Measurements from ENCODE around the gene FBXW2.
A peak's percentile ranks its signal among the peaks of the same experiment; 100 is the strongest.
"Not testable (repeated sequence)": the region's sequence is repeated elsewhere in the genome, so short reads cannot be mapped to it uniquely, and the experiment has no call there.

Gene FBXW2

DNA sequence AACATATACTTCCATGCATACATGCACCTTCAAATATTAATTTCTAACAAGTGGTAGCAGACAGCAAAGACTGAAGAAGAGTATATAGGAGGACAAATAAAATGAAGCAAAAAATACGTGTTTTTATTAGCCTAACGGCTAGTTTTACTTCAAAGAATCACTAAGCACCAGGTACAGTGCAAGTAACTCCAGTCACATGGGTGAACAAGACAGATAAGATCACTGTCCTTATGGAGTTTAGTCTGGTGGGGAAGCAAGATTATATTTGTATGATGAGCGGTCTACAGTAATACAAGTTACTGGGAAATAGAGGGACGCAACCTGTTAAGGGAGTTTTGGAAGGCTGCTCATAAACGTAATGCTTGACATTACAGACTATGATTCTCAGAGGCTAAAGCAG lies 16.0 kb downstream of the FBXW2 start:
- DNase-seq, result no peak

DNA sequence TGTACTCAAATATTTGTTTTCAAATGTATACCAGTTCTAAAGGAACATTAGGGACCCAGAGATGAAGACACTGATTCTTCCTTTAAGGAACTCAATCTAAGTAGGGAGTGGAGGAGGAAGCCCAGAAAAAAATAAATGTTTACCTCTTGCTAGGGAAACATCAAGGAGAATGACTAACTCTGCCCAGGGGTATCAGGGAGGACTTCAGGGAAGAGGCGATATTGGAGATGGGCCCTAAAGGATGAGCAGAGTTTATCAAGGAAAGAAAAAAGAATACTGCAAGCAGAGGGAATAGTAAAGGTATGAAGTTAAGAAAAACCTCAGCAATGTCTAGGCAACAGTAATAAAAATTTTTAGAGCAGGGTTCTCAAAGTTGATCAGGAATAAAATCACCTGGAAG lies 16.4 kb downstream of the FBXW2 start:
- DNase-seq, result no peak

DNA sequence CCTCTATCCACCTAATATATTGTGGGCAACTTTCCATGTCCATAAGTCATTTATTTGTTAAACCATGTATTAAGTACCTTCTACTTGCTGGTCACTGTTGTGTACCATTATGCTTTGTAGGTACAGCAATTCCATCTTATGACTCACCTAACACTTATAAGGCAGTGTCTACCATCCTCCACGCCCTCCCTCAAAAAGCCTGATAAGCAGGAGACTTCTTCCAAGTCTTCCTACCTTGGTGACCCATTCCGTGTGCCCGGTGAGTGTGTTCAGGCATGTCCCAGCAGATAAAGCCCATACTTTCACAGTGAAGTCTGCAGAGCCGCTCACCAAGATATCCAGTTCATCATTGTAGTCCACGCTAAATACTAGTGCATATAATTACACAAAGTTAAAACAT lies 17.4 kb downstream of the FBXW2 start:
- no peak for DNase-seq

DNA sequence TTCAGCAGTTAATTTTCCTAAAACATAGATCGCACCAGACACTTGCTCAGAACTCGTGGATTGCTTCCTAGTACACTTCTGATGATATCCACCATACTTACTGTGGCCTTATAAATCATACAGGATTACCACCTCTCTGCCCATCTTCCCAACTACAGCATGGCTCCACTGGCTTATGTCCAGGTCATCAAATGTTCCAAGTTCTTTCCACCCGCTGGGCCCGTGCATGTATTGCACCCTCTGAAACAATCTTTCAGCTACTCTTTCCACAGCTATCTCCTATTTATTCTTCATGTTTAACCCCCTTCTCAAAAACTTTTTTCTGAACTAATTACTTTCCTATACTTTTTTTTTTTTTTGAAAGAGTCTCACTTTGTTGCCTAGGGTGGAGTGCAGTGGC lies 18.5 kb downstream of the FBXW2 start:
- no peak for DNase-seq

DNA sequence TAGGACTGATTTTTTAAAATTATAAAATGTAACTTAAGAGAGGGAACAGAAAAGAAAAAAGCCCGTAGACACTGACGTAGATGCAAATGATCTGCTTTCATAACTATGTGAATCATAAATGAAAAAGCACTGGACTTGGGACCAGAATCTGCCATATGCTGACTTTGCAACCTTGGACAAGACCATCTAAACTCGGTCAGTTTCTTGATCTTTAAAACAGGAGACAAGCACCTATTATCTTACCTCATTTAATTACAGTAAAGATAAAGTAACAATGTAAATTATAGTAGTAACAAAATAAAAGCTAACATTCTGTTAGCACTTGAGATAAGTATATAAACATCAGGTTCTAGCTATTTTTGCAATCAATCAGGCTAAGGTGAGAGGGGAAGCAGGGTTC lies 20.0 kb downstream of the FBXW2 start:
- DNase-seq, result no peak

DNA sequence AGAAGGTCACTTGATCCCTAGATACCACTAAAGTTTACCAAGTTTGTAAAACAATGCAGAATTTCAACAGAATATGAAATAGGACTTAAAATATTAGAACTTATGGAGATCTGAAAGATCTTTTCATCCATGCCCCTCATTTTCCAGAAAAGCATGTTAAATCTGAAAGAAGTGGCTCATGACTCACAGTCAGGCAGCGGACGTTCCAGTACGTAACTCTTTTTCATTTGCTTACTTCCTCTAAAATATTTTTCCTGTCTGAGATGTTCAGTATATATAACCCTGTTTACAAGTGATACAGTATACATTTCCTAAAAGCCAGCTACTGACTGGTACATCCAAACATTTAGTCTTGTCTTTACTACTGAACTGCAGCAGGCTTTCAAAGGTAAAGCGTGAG lies 22.3 kb downstream of the FBXW2 start:
- DNase-seq, result no peak

DNA sequence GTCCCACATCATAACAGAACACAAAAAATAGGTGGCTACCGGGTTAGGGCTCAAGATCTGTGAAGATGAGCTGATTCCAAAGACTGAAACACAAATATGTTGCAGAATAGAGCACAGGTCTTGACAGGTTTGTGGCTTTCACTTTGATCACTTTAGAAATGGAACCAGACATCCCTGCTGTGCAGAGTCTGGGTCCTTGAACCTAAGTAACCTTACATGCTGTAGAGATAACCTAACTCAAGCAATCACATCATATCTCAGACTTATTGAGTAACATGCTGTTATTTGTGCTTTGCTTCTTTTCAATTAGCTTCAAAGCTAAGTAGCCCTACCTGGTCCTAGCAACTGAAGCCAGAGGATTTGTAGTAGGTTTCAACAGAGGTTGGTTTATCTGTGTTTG lies 24.3 kb downstream of the FBXW2 start:
- no peak for DNase-seq

DNA sequence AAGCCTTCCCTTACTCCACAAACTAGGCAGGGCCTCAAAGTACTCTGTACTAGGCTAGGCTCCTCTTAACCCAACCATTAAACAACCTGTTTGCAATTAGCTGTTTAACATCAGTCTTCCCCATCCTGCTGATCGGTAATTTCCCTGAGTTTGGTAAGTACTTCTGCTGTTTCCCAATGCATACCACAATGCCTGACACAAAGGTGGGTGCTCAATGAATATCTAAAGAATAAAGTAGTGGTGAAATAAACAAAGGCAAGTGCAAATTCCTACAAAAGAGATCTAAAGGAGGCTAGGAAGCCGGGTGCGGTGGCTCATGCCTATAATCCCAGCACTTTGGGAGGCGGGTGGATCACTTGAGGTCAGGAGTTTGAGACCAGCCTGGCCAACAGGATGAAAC lies 25.0 kb downstream of the FBXW2 start:
- no peak for DNase-seq

DNA sequence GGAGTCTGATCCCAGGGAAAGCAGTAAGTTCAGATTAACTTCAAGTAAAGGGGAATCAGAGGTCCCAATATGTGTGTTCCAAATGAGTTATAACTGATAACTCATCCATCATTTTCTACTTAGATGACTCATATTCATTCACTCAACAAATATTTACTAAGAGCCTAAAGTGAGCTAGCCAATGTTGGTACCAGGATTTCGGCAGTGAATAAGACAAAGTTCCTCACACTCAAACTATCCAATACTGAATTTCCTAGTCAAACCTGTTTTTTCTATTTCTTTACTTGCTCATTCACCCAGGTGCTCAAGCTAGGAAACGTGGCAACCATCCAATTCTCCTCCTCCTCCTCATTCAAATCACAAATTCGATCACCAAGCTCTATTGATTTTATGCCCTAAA lies 25.8 kb downstream of the FBXW2 start:
- no peak for DNase-seq

DNA sequence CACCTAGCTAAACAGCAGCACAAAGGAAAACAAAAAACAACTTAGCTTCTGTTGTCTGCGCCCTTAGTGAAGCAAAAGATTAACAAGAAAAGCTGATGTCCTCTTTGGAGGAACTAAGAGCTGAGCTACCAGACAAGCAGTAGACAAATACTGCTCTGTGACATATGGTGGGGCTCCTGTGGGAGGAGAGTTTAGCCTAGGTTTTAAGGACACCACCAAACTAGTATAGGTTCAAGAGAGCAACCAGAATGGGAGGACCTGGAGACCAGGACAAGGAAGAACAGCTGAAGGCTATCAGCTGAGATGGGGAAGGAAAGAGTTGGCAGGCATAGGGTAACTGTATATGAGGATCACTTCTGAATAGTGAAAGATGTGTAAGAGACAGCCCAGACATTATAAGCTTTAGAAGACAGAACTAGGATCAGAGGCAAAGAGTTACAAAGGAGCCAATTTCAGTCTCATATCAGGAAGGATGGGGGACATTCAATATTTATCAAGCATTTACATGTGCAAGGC lies 27.2 kb downstream of the FBXW2 start:
- no peak for DNase-seq

DNA sequence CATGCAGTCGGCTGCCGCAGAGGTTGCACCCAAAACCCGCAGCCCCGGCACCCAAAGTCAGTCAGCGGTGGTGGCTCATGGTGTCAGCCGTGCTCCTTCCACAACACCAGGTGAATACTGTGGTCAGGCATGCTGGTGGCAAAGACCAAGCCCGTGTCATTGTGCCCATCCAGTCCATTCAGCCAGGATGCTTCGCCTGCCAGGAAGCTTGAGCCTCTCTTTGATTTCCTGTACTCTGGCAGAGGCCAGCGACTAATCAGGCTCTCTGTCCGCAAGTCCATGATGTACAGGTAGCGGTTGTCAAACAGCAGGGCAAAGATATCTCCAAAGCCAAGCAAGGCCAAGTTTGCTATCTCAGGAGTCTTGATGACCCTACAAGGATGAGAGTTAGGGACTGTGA lies 28.7 kb downstream of the FBXW2 start:
- DNase-seq, result no peak

DNA sequence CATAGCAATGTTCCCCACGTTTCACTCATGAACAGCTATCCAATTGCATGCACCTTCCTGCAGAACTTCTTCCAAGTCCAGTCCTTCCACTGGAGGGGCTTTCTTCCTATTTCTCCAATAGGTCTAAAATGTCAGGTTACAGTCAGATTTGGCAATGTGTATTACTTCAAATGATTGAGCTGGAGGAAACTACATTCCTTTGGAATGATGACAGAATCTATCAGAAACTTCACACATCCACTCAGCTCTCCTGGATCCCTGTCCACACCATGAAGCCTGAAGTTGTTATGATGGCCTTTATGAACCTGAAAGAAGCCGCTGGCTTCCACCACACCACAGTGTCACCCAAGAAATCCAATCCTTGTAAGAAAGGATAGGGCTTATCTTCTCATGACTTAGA lies 32.2 kb downstream of the FBXW2 start:
- DNase-seq, result peak; percentile 7

DNA sequence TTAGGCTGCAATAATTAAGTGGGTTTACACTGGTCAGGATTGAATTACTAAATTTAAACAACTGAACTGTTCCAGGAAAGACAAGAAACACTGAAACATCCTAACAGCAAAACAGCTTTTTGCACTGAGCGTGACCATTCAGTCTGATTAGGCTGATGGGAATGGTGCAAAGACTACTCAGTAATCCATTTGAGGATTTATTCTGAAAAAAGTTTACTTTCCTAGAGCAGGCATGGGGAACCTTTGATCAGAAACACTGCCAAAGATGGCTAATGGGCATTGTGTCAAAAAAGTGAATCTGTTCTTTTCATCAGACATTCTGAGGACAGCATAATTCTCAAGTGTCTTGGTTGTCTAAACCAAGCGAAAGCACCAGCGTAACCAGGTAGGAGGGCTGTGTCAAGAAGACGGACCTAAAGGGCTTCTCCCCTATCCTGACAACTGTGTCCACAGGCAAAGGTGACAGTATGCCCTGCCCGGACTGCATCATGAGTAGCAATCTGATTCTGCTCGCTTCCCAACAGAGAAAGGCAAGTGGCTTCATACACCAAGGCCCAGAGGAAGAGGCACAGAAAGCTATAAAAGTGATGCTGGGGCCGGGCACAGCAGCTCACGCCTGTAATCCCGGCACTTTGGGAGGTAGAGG lies 33.3 kb downstream of the FBXW2 start:
- DNase-seq, result no peak

DNA sequence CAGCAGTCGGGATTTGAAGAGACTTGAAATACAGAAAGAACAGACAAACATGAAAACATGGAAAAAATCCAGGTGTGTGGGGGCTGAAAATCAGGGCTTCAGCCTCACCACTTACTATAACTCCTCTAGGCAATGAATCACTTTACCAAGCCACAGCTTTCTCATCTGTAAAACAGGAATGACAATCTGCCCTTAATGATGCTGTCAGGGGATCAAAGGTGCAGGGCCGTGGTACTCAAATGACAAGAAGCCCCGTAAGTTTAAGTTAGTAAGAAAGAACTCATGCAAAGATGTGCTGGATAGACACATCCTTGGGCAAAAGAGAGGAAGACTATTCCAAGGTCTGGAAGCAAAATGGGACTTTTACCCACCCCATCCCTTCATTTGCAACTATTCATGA lies 34.7 kb downstream of the FBXW2 start:
- DNase-seq, result no peak

DNA sequence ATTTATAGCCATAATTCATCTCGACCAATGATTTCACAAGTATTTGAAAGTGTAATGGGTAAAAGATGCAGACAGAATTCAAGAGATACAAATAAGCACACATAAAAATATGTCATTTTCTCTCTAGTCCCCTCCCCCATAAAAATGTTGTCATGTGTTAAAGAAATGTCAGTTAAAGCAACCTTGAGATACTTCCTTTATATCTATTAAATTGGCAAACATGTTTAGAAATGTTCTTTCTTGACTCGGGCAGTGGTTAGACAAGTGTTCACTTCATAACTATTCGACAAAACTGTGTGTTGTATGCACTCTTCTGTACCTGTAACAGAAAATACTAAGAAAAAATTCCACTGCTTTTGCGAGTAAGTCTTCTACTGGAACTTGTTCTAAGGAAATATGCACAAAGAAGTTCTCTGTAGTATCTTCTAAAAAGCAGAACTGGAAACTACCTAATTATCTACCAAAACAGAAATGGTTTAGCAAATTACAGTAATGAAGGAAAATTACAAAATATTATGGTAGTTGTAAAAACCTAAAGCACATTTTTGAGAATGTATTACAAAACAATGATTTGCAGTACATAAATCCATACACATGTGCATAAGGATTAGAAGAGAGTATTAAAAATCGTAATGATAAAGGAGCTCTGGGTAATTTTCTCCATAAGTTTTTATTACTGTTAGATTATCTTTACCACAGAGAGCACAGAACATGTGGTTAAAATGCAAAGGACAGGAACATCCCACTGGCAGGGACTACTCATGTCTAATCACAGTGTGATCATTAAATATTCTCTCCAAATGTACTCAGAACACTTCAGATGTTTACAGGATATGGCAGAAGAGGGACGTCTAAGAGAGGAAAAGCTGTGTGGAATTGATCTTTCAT lies 35.9 kb downstream of the FBXW2 start:
- DNase-seq, result no peak

DNA sequence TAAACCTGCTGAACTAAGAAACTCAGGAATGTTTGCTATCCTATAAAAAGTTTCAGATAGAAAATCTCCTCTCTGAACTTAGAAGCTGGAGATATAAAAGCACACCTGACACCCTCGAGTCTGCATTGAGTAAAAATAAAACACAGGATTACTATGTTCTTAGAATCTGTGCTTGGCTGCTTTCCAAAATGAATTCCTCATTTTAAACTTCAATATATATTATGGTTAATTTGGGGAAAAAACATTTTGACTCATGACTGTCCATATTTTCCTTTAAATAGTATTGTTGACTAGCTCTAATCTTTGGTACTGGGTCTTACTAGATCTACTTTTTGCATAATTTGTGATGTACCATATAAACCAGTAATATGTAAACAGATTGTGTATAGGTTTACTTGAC lies 36.7 kb downstream of the FBXW2 start:
- no peak for DNase-seq

DNA sequence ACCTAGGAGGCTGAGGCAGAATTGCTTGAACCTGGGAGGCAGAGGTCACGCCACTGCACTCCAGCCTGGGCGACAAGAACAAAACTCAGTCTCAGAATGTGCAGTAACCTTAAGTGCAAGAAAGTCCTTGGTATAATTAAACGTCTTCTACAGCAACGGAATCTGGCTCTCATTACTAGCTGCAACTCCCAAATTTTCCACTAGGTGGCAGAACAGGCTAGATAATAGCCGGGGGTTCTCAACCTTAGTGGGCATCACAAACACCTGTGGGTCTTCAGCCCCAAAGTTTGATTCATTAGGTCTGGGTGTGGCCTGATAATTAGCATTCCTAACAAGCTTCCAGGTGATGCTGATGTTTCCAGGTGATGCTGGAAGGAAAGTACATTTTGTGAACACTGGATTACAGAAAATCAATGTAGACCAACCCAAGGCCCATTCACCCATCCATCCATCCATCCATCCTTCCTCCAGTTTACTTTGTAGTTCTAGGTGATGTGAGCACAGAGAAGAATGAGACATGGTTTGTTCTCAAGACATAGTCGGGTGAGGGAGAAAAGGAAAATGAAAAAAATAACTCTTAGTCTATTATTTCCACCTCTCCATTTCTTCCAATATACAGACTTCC lies 37.3 kb downstream of the FBXW2 start:
- peak; percentile 54 for DNase-seq

DNA sequence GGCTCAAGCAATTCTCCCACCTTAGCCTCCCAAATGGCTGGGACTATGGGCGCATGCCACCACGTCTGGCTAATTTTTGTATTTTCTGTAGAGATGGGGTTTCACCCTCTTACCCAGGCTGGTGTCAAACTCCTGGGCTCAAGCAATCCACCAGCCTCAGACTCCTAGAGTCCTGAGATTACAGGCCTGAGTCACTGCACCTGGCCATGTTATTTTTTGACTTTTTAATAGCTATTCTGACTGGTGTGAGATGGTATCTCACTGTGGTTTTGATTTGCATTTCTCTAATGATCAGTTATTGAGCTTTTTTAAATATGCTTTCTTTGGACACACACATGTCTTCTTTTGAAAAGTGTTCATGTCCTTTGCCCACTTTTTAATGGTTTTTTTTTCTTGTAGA lies 38.2 kb downstream of the FBXW2 start:
- DNase-seq, result no peak

DNA sequence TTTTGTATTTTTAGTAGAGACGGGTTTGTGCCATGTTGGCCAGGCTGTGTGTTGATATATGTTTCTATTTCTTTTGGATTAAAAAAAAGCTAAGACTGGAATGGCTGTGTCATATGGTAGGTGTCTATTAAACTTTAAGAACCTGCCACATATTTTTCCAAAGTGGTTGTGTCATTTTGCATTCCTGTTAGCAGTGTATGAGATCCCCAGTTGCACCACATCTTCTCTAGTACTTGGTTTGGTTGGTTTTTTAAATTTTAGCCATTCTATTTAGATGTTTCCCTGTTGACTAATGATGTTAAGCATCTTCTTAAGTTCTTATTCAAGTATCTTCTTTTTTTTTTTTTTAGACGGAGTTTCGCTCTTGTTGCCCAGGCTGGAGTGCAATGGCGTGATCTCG lies 42.8 kb downstream of the FBXW2 start:
- no peak for DNase-seq

DNA sequence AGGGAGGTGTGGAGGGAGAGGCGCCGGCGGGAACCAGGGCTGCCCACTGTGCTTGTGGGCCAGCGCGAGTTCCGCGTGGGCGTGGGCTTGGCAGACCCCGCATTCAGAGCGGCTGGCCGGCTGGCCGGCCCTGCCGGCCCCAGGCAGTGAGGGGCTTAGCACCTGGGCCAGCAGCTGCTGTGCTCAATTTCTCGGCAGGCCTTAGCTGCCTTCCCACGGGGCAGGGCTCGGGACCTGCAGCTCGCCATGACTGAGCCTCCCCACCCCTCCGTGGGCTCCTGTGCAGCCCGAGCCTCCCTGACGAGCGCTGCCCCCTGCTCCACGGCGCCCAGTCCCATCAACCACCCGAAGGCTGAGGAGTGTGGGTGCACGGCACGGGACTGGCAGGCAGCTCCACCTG lies 46.9 kb downstream of the FBXW2 start:
- not testable (repeated sequence) for DNase-seq

DNA sequence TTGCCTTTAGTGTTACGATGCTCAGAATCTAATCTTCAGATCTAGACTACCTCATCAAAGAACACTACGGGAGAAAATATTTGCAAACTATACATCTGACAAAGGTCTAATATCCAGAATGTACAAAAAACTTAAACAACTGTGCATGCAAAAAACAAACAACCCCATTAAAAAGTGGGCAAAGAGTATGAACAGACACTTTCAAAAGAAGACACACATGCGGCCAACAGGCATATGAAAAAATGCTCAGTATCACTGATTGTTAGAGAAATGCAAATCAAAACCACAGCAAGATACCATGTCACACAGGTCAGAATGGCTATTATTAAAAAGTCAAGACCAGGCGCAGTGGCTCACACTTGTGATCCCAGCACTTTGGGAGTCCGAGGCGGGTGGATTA lies 47.9 kb downstream of the FBXW2 start:
- DNase-seq, result no peak

DNA sequence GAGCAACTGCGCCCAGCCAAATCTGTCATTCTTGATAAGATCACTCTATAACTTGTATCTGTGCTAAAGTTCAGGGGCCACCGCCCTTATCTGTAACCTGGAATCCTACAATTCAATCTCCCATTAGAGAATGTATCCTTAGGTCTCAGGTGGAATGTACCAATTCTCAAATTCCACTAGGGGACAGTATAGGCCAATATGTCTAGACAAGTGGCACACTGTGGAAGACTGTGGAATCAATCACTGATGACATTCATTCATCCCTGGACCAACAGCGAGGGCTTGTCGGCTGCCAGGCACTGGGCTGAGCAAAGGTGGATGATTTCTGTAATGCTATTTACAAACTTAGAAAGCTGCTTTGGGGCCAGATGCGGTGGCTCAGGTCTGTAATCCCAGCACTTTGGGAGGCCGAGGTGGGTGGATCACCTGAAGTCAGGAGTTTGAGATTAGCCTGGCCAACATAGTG lies 50.2 kb downstream of the FBXW2 start:
- peak; percentile 29 for DNase-seq

DNA sequence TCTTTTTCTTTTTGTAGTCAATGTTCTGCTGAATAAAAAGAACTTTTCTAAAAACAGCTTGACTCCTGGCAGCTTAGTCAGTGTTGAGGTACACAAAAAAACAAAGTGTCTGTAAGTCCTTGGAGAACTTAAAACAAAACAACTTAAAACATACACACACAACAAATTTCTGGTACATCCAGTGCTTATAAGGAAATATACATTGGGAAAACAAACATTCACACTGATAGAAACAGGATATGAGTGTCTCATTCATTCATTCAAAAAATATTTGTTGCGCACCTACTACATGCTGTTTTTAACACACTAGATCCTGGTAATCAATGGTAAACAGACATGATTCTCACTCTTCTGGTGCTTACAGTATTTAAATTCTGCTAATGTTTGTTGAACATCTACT lies 51.5 kb downstream of the FBXW2 start:
- no peak for DNase-seq

DNA sequence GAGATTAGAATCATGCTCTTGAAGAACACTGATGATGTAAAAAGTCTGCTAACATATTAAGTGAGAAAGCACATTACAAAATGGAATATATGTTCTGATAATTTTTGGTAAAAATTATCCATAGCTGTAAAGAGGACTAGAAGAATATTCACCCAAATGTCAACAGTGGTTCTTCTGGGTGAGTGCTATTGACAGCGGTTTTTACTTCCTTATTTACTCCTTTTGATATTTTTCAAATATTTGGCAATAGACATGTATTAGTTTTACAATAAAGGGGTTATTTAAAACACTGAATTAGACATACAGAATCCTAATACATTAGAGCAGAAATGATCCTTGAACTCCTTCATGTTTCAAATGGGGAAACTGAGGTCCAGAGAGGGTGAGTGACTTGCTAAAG lies 52.0 kb downstream of the FBXW2 start:
- DNase-seq, result no peak
